Activated T-helper 1 cell treated with anti-CD3 and anti-CD28 coated beads, Interleukin-12 subunit alpha, Interleukin-12 subunit beta, Interleukin-2, Interleukin-4 antibody, amounts not matched to agents 30 ng/mL and 10 ng/mL and 1 ng/mL, durations not matched to agents 14 hours and 24 hours and 36 hours (primary cell): ENCODE measurements around the gene TMEM239. TPM values are rescaled to one million over a fixed set of nuclear protein-coding genes. Genes with fewer than 3 reads are reported as not detected.
"Not testable (repeated sequence)": the region's sequence is repeated elsewhere in the genome, so short reads cannot be mapped to it uniquely, and the experiment has no call there.

ENCODE experiments used
- DNase-seq: peaks from one replicate; pipeline ENCODE4 v3.0.0; 2021; ENCODE audit warnings: low spot score
- H3K27ac Mint-ChIP-seq: one replicate; pipeline ENCODE4 v1.8.0; 2021; ENCODE audit warnings: mild to moderate bottlenecking, mixed read lengths
- H3K27me3 Mint-ChIP-seq: one replicate; pipeline ENCODE4 v1.8.0; 2022; ENCODE audit warnings: mild to moderate bottlenecking, moderate library complexity, mixed read lengths; ENCODE audit not compliant: insufficient read depth
- H3K36me3 Mint-ChIP-seq: one replicate; pipeline ENCODE4 v1.8.0; 2021; ENCODE audit warnings: low read depth, mixed read lengths
- H3K4me1 Mint-ChIP-seq: one replicate; pipeline ENCODE4 v1.8.0; 2021; ENCODE audit warnings: low read depth, mixed read lengths
- H3K4me3 Mint-ChIP-seq: one replicate; pipeline ENCODE4 v1.8.0; 2021; ENCODE audit warnings: mild to moderate bottlenecking, moderate library complexity, mixed read lengths
- H3K9me3 Mint-ChIP-seq: one replicate; pipeline ENCODE4 v1.8.0; 2021; ENCODE audit warnings: mixed read lengths
- intact Hi-C: fragments of 100-400 bp; cut with micrococcal nuclease; formaldehyde crosslinking; loops from one replicate; pipeline ENCODE4 v1.15.1; 2024
- total RNA-seq: library from RNA; stranded (reverse); gene quantifications from 2 replicates; pipeline ENCODE4 v1.2.3, GENCODE V29; 2022

Gene TMEM239
- total RNA-seq, 1 donor from 2014 or later: not detected

- no peak for DNase-seq
- no peak overlapping the region for H3K27ac Mint-ChIP-seq
- H3K4me1 Mint-ChIP-seq: peaks cover 15% of the 10 kb centered on the region
- no peak overlapping the region for H3K4me3 Mint-ChIP-seq
- H3K27me3 Mint-ChIP-seq: peaks cover 77% of the 10 kb centered on the region
- intact Hi-C loops: no loop called here
- H3K36me3 Mint-ChIP-seq: peaks cover 4% of the 10 kb centered on the region
- H3K9me3 Mint-ChIP-seq: no peaks in the 10 kb centered on the region
These were observed 11.1 kb upstream of the TMEM239 start for GRCh38 chr20:2804852-2805688.

- H3K27me3 Mint-ChIP-seq: peaks cover 77% of the 10 kb centered on the region
- intact Hi-C loops: no loop called here
- no peak overlapping the region for H3K27ac Mint-ChIP-seq
- no peak for DNase-seq
- peaks cover 3% of the 10 kb centered on the region for H3K36me3 Mint-ChIP-seq
- no peak overlapping the region for H3K4me3 Mint-ChIP-seq
- peaks cover under 1% of the 10 kb centered on the region for H3K9me3 Mint-ChIP-seq
- H3K4me1 Mint-ChIP-seq: peaks cover 10% of the 10 kb centered on the region
These were observed 10.3 kb upstream of the TMEM239 start for GRCh38 chr20:2805689-2806350.

- H3K9me3 Mint-ChIP-seq: peaks cover 5% of the 10 kb centered on the region
- H3K4me1 Mint-ChIP-seq: peaks cover 5% of the 10 kb centered on the region
- H3K27me3 Mint-ChIP-seq: peaks cover 77% of the 10 kb centered on the region
- H3K27ac Mint-ChIP-seq: no peak overlapping the region
- H3K36me3 Mint-ChIP-seq: peaks cover 3% of the 10 kb centered on the region
- no peak for DNase-seq
- intact Hi-C loops: no loop called here
- no peak overlapping the region for H3K4me3 Mint-ChIP-seq
These were observed 9.8 kb upstream of the TMEM239 start for GRCh38 chr20:2806351-2806701.

GRCh38 chr20:2807019-2807418, 9.1 kb upstream of the TMEM239 start:
- peaks cover 77% of the 10 kb centered on the region for H3K27me3 Mint-ChIP-seq
- no peak overlapping the region for H3K4me3 Mint-ChIP-seq
- H3K27ac Mint-ChIP-seq: no peak overlapping the region
- no peak for DNase-seq
- no peaks in the 10 kb centered on the region for H3K4me1 Mint-ChIP-seq
- peaks cover 3% of the 10 kb centered on the region for H3K36me3 Mint-ChIP-seq
- H3K9me3 Mint-ChIP-seq: peaks cover 7% of the 10 kb centered on the region
- intact Hi-C loops: no loop called here

GRCh38 chr20:2807929-2808328, 8.2 kb upstream of the TMEM239 start:
- DNase-seq, H3K27ac Mint-ChIP-seq, intact Hi-C loops, H3K4me1 Mint-ChIP-seq, H3K4me3 Mint-ChIP-seq, H3K36me3 Mint-ChIP-seq: not testable (repeated sequence)
- peaks cover 74% of the 10 kb centered on the region for H3K27me3 Mint-ChIP-seq
- H3K9me3 Mint-ChIP-seq: peaks cover 14% of the 10 kb centered on the region

- no peak overlapping the region for H3K4me3 Mint-ChIP-seq
- H3K27ac Mint-ChIP-seq: no peak overlapping the region
- H3K27me3 Mint-ChIP-seq: peaks cover 62% of the 10 kb centered on the region
- peaks cover 19% of the 10 kb centered on the region for H3K9me3 Mint-ChIP-seq
- DNase-seq: no peak
- H3K4me1 Mint-ChIP-seq: no peaks in the 10 kb centered on the region
- intact Hi-C loops: no loop called here
- H3K36me3 Mint-ChIP-seq: no peaks in the 10 kb centered on the region
These were observed 6.5 kb upstream of the TMEM239 start for GRCh38 chr20:2809690-2810089.

GRCh38 chr20:2812189-2812588, 4.0 kb upstream of the TMEM239 start:
- Mint-ChIP-seq H3K4me3 (no peak overlapping the region), H3K4me1 (peaks cover under 1% of the 10 kb centered on the region), H3K36me3 (no peaks in the 10 kb centered on the region), H3K9me3 (peaks cover 19% of the 10 kb centered on the region), H3K27ac (no peak overlapping the region), H3K27me3 (peaks cover 42% of the 10 kb centered on the region)
- DNase-seq: no peak
- intact Hi-C loops: no loop called here

- intact Hi-C loops: no loop called here
- H3K27ac Mint-ChIP-seq: no peak overlapping the region
- H3K9me3 Mint-ChIP-seq: peaks cover 19% of the 10 kb centered on the region
- peaks cover 43% of the 10 kb centered on the region for H3K27me3 Mint-ChIP-seq
- H3K36me3 Mint-ChIP-seq: no peaks in the 10 kb centered on the region
- DNase-seq: no peak
- peaks cover 6% of the 10 kb centered on the region for H3K4me1 Mint-ChIP-seq
- H3K4me3 Mint-ChIP-seq: no peak overlapping the region
These were observed 2.1 kb upstream of the TMEM239 start for GRCh38 chr20:2814076-2814475.

GRCh38 chr20:2814587-2815051, 1.5 kb upstream of the TMEM239 start, which contains the start of gene C20orf141:
TSS of gene C20orf141 (plus strand) at chr20:2814987. CDS start at chr20:2815185, 198 bp downstream.
- H3K27me3 Mint-ChIP-seq: peaks cover 43% of the 10 kb centered on the region
- intact Hi-C loops: no loop called here
- H3K27ac Mint-ChIP-seq: no peak within 1 kb of the TSS
- no peaks in the 10 kb centered on the region for H3K36me3 Mint-ChIP-seq
- DNase-seq: no peak
- H3K4me3 Mint-ChIP-seq: no peak within 1 kb of the TSS
- peaks cover 6% of the 10 kb centered on the region for H3K4me1 Mint-ChIP-seq
- peaks cover 19% of the 10 kb centered on the region for H3K9me3 Mint-ChIP-seq

- Mint-ChIP-seq H3K27ac (no peak overlapping the region), H3K36me3 (no peaks in the 10 kb centered on the region), H3K9me3 (peaks cover 19% of the 10 kb centered on the region), H3K4me1 (peaks cover 13% of the 10 kb centered on the region), H3K27me3 (peaks cover 46% of the 10 kb centered on the region), H3K4me3 (no peak overlapping the region)
- DNase-seq: no peak
- intact Hi-C loops: no loop called here
These were observed 793 bp upstream of the TMEM239 start for GRCh38 chr20:2815242-2815900.

GRCh38 chr20:2816583-2817340, 598 bp downstream of the TMEM239 start:
- no peak for DNase-seq
- Mint-ChIP-seq H3K4me1 (peaks cover 19% of the 10 kb centered on the region), H3K9me3 (peaks cover 14% of the 10 kb centered on the region)

GRCh38 chr20:2817341-2817726, 1.2 kb downstream of the TMEM239 start:
- DNase-seq: no peak
- no peaks in the 10 kb centered on the region for H3K36me3 Mint-ChIP-seq
- intact Hi-C loops: no loop called here
- peaks cover 24% of the 10 kb centered on the region for H3K4me1 Mint-ChIP-seq
- peaks cover 44% of the 10 kb centered on the region for H3K27me3 Mint-ChIP-seq
- H3K4me3 Mint-ChIP-seq: no peak overlapping the region
- H3K9me3 Mint-ChIP-seq: peaks cover 9% of the 10 kb centered on the region
- no peak overlapping the region for H3K27ac Mint-ChIP-seq

More at GRCh38 chr20:2816583-2817340, 598 bp downstream of the TMEM239 start:
- intact Hi-C loops: no loop called here
- Mint-ChIP-seq H3K27ac (no peak overlapping the region), H3K4me3 (no peak overlapping the region), H3K27me3 (peaks cover 45% of the 10 kb centered on the region), H3K36me3 (no peaks in the 10 kb centered on the region)
